GM21423 (cell line): ENCODE measurements around the gene PNMA1.

Experiments used
- ATAC-seq: cut with Tn5 transposase; IDR thresholded peaks from one replicate; pipeline ENCODE4 v1.9.1; 2021; ENCODE audit warnings: mild to moderate bottlenecking, moderate library complexity; ENCODE audit not compliant: unreplicated experiment

PNMA1 gene

DNA sequence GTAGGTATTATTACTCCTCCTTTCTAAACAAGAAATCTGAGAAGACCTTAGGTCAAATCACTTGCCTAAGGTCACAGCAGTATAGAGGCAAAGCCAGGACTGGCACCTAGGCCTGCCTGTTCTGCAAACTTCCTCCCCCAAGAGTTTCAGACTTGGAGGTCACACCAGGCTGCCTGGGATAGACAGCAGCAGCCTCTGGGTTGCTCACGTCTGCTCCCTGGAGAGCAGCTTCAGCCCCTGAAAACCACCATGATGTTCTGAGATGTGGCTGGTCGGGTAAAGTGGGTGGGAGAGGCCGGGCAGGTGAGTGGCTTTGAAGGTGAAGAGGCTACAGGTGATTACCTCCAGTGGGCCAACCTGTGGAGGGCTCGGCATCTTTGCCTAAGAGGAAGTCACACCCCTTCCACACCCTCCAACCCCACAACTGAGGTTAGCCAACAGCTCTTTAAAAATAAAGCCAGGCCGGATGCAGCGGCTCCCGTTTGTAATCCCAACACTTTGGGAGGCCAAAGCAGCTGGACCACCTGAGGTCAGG lies 37.0 kb upstream of the PNMA1 start:
- no peak for ATAC-seq

DNA sequence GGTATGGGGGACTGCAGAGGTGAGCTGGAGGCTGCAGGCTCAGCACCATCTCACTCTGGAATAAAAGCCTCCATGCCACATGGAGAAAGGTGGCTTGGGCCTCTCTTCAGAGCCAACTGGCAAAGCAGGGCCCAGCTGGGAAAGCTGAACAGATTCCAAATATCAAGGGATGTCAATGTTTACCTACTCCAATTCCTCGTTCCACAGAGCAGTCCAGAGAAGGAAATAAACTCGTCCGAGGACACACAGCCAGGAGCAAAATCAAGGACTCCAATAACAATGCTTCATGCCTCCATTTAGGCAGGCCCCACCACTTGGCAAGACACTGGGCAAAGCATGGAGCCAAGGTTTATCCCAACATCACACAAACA lies 36.3 kb upstream of the PNMA1 start:
- ATAC-seq, result no peak

DNA sequence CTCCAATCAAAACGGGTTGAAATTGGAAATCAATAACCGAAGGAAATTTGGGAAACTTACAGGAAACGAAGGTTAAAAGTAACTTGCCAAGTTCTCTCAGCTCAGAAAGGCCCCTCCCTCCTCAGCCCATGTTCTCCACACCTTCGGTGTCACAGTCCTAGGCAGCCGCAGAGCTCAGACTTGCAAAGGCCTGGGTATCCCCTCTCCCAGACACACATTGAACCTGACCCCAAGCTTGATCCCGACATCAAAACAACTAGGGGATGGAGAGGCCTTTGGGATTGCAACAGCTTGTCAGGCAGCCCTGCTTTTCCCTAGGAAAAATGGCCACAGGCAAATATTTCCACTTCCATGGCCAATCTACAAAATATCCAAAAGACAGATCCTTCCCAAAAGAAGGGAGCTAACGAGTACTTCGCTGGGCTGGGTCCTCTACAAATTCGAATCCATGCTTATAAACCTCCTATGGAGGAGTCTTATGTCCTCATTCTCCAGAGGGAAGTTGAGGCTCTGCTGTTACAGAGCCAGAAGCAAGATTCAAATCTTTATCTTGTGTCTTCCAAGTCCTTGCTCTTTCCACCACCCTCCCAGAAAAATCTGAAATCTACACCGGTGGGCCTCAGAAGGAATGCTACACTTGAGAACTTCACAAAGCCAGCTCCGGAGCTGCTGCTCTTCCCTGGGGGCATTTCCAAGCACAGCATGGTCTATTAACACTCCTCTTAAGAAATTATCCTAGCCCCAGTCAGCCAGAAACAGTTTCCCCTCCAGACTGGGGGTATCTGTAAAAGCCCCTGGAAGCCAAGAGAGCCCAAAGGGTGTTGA lies 35.7 kb upstream of the PNMA1 start:
- ATAC-seq, result no peak

DNA sequence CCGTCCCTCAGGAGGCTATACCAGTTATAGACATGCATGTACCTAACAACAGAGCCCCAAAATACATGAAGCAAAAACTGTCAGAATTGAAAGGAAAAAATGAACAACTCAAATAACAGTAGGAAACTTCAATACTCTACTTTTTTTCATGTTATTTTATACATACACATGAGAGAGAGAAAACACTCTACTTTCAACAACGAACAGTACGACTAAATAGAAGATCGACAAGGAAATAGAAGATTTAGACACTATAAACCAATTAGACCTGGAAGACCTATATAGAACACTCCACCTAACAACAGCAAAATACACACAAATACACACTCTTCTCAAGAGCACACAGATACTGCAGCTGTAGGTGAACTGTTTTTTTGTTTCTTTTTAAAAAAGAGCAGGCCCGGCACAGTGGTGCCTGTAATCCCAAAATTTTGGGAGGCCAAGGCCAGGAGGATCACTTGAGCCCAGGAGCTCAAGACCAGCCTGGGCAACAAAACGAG lies 34.7 kb upstream of the PNMA1 start:
- ATAC-seq, result no peak

DNA sequence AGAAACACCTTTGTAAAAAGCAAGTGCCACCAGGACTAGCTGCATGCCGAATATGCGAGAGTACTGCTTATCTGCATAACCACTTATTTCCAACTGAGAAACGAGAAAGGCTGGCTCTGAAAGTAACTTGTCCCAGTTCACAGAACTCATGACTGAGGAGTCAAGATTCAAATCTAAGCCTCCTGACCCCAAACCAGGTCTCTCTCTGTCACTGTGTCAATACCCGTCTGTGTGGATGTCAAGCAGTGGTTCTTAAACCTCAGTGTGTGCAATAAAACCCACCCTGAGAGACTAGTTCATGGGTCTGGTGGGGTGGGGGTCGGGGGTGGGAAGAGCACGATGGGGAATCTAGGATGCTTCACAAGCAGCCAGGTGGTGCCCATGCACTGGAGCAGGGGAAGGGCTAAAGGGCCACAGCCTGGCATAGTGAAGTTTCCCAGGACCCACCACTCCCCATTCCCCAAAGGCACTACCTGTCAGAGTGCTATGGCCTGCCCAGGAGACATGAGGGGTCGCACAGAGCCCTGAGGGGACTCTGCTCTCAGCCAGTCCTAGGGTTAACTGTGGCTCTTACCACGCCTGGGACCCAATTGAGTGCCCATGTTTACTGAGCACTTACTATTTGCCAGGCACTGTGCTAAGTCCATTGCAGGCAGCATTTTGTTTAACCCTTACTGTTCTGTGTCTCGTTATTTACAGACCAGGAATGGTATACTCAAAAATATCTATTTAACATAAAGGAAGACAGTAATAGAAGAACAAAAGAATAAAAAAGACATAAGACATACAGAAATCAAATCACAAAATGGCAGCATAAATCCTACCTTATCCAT lies 33.4 kb upstream of the PNMA1 start:
- ATAC-seq, result no peak

DNA sequence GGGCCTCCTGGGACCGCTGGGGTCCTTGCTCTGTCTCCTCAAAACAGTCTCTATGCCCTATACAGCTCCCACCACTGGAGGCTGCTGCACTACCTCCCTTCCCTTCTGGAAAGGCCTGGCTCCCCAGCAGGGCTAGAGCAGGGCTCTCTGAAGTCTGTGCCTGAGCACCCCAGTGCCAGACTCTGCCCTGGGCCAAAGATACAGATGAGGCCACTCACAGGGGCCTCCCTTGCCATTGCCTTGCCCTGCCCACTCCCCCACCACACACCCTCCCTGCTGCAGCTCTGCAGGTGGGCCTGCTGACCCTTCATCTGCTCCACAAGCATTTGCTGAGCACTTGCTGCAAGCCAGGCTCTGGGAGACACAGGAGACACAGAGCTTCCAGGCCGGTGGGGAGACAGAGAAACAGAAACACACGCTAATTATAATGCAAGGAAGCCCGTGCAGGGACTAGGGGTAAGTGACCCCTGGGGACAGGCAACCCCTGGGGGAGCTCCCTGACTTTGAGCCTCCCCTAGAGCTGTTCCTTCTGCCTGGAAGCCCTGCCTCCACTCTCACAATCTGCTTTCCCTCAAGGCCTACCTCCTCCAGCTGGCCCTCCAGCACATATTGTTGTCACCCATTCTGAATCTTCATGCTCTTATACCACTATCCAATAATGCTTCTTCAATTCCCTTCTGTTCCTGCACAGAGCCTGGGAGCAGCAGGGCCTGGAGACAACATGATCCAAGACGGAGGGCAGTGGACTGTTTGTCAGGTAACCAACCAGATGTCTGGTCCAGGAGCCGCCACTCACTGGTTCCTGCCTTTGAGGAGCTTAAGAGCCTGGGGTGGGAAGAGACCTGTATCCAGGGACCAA lies 32.6 kb upstream of the PNMA1 start:
- ATAC-seq, result no peak

DNA sequence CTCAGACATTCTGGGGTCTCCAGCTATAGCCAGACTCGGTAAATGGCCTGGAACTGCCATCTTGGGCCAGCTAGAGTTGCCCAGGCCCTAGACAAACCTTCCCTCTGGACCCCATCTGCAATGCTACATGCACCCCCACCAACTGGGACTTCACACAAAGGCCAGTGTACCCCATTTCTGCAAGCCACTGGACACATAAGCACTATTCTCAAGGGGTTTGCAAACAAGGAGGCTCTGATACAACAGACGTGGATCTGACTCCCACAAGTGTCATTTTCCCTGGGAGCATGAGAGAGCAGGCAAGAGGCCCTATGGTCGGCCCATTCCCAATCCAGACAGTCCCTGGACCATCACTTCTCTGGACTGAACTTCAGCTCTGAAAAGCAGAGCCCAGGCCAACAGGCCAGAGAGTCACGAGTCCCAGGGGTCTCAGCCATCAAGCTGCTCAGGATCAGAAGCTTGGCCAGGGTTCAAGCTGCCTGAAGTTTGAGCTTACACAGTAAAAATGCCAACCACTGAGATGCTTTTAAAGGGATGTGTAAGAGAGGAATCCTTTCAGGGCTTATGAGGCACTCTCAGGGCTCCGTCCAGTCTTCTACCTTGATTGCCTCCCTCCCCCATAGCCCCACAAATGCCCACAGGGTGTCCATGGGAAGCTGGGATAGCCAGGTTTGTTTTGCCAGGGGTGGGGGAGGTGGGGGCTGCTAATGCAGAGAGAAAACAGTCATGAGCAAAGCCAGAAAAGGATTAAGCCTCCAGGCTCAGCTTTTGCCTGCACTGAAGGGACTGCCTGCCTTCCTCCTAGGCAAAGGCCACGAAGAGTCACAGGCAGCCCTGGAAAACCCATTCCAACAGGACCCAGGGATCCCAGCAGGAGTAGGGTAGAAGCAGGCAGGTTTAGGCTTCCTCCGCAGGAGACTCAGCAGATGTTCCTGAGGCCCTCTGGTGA lies 31.7 kb upstream of the PNMA1 start:
- no peak for ATAC-seq

DNA sequence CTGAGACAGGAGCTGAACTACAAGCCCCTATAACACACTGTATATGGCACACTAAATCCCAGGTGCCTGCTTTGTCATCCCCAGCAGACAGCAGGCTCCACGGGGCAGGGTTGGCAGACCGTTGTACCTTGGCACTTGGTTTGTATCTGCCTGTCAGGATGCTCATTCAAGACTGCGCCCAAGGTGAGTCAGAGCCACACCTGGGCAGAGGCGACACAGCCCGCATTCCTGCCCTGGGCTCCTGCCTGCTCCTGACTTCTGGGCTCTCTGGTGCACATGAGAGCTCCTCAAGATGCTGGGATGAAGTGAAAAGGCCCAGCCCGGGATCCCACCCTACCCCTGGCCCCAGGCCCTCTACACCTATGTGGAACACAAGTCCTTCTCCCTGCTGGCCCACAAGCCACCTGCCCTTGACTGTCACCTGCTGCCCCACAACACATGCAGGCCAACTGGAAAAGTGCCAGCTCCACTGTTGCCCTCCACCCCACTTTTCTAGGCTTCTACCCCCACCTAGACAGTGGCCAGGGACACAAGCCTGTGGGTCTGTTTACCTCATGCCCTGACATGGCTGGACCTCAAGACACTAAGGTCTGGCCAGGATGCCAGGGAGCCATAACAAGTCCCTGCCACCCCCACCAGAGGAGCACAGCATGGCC lies 30.8 kb upstream of the PNMA1 start:
- no peak for ATAC-seq

DNA sequence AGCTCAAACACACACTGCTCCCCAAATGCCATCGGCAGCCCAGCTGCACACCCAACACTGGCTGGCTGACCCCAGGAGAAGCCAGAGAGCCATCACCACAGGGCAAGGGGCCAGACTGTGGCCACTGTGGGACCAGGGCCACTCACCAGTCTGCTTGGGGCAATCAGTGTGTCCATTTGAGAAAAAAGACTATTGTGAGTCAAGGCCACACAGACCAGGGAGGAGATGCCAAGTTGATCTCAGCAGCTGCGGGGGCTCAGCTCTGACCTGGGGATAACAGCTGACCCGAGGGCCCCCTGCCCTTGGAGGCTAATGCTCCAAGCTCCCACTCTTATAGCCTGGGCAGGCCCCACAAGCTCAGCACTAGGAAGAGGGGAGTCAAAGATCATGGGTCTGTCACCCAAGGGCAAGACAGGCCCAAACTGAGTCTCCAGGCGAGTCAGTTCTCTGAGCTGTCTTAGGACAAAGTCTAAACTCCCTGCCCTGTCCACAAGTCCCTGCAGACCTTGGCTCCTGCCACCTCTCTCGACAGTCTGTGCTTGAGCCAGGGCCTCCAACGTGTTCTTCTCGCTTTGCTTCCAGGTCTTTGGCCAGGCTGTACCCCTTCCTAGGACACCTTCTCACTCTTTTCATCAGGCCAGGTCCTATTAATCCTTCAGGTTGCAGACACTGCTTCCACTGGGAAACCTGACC lies 30.1 kb upstream of the PNMA1 start:
- no peak for ATAC-seq

DNA sequence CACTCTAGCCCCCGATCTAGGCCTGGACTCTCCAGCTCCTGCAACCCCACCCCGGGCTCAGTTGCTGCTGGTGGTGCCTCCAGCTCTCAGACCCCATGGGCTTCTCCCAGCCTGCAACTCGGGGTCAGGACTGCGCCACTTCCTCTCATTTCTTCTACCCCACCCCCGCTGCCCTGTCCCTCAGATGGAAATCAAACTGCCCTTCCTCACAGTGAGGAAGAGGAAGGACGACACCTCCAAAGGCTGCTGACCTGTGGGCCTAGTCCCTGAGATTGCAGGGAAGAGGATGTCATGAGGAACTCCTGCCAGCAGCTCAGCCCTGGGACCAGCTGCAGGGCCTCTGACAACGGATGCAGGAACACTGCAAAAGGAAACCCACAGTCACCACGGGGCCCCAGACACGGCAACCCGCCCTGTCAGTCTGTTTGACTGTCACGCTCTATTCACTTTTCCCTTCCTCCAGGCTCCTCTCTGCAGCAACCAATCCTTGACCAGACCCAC lies 29.3 kb upstream of the PNMA1 start:
- ATAC-seq, result peak; percentile 59

DNA sequence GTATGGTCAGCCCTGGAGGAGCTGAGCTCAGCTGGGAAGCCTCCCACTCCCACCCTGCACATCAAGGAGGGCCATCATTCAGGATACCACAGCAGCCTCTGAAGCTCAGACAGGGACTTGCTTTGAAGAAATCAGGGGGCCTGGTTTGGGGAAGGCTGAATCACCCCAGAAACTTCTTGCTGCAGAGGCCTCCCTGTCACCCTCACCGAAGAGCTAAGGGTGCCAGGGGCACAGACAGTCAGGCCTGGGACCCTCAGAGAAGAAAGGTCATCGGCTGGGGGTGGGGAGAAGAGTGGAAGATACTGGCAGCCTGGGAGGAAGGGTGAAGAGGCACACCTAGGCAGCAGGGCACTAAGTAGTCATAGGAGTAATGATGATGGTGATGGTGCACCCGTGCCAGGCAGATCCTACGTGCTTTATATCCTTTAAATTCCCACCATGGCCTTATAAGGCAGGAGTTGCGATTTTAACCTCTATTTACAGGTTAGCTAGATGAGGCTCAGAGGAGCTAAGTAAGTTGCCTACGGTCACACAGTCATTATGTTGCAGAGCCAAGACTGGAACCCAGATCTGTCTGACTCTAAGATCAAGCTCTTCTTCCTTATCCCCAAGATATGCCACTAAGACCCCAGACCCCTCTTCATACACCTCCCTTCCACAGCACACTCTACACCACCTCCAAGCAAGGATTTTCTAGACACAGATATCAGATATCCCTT lies 28.5 kb upstream of the PNMA1 start:
- no peak for ATAC-seq

DNA sequence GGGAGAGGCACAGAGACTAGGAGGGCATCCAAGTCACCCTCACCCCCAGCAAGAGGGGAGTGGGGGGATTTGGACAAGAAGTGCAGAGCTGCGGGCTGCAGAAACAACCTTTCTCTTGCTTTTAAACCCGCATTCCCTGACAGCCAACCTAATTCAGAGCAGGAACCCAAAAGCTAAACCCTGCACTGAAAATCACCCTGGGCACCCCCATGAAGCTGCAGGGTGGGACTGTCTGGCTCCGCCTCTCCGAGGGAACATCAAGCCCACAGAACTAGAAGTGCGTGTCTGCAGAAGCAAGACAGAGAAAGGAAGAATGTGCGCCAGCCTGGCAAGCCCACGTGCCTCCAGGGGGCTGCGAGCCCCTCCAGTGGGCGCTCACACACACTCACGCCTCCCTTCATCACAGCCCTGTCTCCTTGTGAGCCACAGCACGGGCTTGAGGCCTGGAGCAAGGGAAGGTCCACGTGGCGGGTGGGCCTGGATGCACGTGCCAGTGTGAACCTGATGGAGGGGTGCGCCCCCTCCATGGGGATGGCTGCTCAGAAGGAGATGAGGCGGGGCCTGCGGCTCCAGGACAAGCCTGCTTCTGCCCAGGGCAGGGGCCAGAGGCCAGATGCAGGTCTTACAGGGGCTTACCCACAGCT lies 27.8 kb upstream of the PNMA1 start:
- ATAC-seq, result no peak

DNA sequence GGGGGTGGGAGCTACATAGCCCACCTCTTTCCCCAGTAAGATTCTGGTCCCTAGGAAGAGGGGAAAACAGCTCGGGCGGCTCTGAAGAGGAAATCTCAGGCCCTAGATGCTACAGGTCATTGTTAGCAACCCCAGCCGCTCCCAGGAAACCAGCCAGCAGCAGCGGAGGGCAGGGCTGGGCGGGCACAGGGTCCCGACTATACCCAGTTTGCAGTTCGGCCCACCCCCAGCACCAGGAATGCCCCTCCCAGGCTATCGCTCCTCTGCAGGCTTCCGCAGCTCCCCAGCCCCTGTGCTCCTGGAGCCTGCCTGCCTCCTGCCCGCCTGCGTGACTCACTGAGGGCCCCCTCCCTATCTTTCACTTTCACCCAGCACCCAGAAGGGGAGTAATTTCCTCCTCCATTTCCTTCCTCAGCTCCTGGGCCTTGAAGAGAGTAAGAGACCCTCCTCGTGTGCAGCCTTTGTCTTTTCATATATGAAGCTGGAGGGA lies 27.2 kb upstream of the PNMA1 start:
- no peak for ATAC-seq

DNA sequence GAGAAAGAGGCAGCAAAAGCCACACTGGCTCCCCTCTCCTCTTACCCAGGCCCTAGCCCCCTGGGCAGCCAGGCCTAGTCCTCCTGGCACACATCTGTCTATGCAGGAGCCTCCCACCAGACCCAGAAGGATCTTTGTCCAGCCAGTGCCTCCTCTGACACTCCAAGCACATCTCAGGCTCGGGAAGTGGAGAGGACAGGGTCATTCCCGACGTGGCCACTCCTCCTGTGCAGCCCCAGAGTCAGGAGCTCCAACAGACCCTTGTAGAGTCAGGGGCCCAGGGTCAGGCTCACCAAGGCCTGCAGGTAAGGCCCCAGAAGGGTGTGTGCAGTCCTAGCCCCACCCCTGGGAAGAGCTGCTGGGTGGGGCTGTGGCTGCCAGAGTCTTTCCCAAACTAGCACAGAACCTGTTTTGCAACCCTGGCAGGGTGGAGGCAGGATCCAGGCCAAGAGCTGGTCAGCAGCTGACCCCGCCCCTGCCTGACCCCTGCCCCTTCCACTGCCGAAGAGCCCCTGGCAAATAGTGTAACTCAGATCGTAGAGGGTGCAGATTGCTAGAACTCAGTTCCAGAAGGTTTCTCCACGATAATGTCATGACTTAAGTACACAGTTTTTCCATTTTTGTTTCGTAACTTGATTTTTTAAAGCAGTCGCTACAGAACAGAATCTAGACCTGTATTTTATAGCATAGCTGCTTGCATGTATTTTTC lies 26.6 kb upstream of the PNMA1 start:
- no peak for ATAC-seq

DNA sequence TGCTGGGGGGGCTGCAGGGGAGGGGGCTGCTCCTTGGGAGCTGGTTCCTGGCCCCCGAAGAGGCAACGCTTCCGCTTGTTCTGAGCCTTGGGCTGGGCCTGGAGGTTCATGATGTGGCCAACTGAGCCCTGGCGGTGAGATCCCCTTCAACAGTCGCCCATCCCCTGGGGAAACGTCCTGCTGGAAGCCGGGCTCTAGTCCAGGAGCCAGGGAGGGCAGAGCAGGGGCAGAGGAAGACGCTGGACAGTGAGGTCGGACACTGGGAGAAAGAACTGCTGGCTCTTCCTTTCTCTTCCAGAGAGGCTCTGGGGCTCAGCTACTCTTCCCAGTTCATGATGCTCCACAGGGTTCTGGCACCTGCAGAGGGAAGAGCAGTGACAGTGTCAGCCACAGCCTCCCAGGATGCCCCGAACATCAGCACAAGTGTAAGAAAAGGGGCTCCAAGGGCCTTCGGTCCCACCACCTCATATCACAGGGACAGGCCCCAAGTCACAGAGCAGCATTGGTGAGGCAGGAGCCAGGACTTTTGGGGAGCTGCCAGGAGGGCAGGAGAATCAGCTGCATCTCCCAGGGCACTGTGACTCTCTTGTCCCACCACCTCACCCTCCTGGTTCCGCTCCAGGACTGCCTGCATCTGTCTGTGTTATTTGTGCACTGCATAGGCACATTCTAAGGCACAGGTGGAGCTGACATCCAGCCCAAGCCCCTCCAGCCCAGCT lies 25.9 kb upstream of the PNMA1 start:
- no peak for ATAC-seq
